Spleen (tissue), 7 donors: ENCODE data around the gene PDE8A.

Experiments used
- CTCF ChIP-seq, 11 experiments: fragments of 200-600 bp in 7 of 11; fragments of 450-650 bp in 4 of 11; sonication (generic) in 4 of 11; IDR thresholded peaks in 8 of 11; conservative IDR thresholded peaks in 3 of 11; 1 replicate in 7 of 11; 2 replicates in 4 of 11; pipeline versions ENCODE4 v1.4.0 to v1.8.0; 2016 to 2021; ENCODE audit warnings: antibody characterized with exemption in 11 of 11, inconsistent platforms in 4 of 11, mild to moderate bottlenecking in 1 of 11
- POLR2A ChIP-seq, 3 donors: fragments of 450-650 bp; IDR thresholded peaks; one replicate each; pipeline ENCODE4 v1.5.1; 2017; ENCODE audit warnings: antibody characterized with exemption in 3 of 3, mild to moderate bottlenecking in 1 of 3
- POLR2AphosphoS5 ChIP-seq, 3 donors: sonication (generic); formaldehyde crosslinking; IDR thresholded peaks; one replicate each; pipeline ENCODE4 v1.5.1; 2017; ENCODE audit warnings: antibody characterized with exemption in 3 of 3
- donor health status: DM: no; HTN: no; CAD: no; lungs with moderate emphysema.
- donor health status: DM: no; HTN: no; CAD: no.
- donor health status: DM: no; HTN: no; CAD: no.

DNA sequence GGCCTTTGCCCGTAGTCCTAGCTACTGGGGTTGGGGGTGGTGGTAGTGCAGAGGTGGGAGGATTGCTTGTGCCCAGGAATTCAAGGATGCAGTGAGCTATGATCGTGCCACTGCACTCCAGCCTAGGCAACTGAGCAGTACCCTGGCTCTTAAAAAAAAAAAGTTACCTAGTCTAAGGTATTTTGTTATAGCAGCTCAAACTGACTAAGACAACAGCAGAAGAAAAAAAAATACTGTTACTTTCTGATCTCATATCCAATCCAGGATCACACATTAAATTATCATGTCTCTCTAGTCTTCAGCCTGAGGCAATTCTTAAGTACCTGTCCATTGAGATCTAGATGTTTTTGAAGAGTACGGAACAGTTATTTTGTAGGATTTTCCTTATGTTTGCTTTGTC is 39.8 kb downstream of the PDE8A start:
- TF ChIP-seq POLR2AphosphoS5 (IDR thresholded peaks at IDR 0.05) (no peak), POLR2A (IDR thresholded peaks at IDR 0.05) (no peak), CTCF (IDR thresholded peaks at IDR 0.05 in 8 of 11, conservative IDR thresholded peaks at IDR 0.05 in 3 of 11) (no peak)
